ENCODE measurements around the gene KCNJ6.
"Not testable (repeated sequence)": the region's sequence is repeated elsewhere in the genome, so short reads cannot be mapped to it uniquely, and the experiment has no call there.

GRCh38 chr21:37588644-37589043 is 327.6 kb downstream of the KCNJ6 start:
- TF ChIP-seq REST (IDR thresholded peaks at IDR 0.05); ATF3 (IDR thresholded peaks at IDR 0.05); YY1 (IDR thresholded peaks at IDR 0.05); ZBTB33 (IDR thresholded peaks at IDR 0.05); CTCF (IDR thresholded peaks at IDR 0.05; ENCODE audit: low read depth, low read length, missing input control); JUND (IDR thresholded peaks at IDR 0.05); GABPA (IDR thresholded peaks at IDR 0.05 in 1 of 2, conservative IDR thresholded peaks at IDR 0.05 in 1 of 2): not testable (repeated sequence)

Measured in liver (tissue), 3 donors.